ENCODE results near the gene EDAR.

EDAR gene

GRCh38 chr2:108906403-108907077, 82.5 kb downstream of the EDAR start:
- no peak for DNase-seq

DNA sequence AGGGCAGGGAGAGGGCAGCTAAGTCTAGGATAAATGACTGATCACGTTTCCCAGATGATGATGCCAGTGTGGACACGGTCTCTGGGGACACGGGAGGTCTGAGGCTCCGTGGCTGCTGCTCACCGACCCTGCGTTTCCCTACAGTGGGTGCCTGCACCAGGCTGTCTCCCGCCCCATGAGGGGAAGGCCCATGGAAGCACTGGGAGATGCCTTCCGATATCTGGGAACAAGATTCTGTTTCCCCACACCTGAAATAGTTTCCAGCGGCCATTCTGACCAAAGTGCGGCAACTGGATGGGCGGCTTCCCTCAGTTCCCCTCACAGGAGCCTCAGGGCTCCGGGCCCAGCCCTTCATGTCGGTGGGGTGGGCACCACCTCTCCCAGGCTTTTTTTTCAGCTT, 83.1 kb downstream of the EDAR start:
- DNase-seq, result no peak

- no peak for DNase-seq
Observed at GRCh38 chr2:108905176-108905575, 83.8 kb downstream of the EDAR start.

GRCh38 chr2:108904680-108905079, 84.3 kb downstream of the EDAR start:
- DNase-seq, result no peak

DNA sequence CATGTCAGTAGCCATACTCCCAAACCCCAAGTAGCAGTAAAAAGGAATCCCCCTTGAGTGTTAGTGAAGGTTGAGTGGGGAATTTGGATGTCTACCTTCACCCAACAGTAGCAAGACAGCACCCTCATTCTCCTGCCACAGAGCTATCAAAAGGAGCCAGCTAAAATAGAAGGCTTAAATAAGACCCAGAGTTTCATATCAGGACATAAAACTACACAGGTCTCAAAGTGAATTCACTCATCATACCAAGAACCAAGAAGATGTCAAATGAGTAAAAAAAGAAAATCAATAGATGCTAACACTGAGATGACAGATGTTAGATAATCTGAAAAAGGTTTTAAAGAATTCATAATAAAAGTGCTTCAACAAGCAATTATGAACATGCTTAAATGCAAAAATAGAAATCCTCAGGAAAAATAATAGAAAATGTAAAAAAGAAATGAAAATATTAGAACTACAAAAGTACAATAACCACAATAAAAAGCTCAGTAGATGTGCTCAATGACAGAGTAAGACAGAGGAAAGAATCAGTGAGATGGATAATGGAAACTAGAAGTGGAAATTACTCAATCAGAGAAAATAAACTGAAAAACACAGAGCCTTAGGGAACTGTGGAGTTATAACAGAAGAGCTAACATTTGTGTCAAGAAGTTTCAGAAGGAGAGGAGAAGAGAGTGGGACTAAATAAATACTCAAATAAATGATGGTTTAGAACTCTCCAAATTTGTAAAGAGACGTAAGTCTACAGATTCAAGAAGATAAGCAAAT, 90.5 kb downstream of the EDAR start:
- DNase-seq, result no peak

GRCh38 chr2:108896741-108897140, 92.3 kb downstream of the EDAR start:
- DNase-seq, result no peak

DNA sequence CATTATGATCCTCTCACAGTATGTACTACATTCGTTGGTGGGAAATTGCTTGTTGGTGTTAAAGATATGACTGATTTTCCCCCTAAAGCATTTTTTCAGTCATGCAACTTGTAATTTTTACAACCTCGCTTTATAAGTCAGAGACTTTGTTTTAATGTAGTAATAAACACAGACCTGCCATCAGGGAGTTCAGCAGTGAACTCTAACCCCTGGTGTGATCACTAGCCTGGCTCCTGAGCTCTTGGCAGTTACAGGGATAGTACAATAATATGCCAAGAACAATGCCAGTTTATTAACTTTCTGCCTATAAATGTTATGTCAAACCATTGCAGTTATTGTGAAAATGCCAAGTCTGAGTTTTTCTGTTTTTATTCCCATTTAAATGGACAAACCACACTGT, 93.8 kb downstream of the EDAR start:
- no peak for DNase-seq

- DNase-seq, result no peak
Observed at GRCh38 chr2:108894766-108895165, 94.3 kb downstream of the EDAR start.

DNA sequence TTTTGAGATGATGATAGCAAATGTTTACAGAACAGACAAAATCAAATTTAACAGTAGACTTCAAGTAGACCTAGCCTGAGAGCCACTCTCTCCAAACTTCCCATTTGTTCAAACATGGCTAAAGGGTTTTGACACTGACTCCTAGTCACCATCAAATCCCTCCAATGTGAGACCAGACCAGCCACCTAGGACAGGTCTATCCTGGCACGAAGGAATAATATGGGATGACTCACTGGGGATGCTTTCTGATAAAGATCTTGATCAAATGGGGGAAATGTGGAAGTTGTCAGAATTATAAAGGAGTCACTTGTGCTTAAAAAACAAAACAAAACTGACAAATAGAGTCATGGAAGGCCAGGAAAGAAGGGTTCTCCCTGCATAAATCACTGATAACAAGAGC, 95.7 kb downstream of the EDAR start:
- DNase-seq, result no peak

DNA sequence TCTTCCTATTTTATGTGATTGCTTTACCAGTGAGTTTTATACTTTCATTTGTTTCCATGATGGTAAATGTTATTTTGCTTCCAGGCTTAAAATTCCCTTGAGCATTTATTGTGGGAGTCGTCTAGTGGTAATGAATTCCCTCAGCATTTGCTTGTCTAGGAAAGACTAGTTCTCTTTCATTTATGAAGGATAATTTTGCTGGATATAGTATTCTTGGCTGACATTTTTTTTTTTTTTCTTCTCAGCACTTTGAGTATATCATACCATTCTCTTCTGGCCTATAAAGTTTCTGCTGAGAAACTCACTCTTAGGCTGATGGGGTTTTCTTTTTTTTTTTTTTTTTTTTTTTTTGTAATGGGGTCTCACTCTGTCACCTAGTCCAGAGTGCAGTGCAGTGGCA, 99.1 kb downstream of the EDAR start:
- DNase-seq, result no peak

GRCh38 chr2:108884619-108885018, 104.4 kb downstream of the EDAR start:
- peak; percentile 68 to 77 for DNase-seq

DNA sequence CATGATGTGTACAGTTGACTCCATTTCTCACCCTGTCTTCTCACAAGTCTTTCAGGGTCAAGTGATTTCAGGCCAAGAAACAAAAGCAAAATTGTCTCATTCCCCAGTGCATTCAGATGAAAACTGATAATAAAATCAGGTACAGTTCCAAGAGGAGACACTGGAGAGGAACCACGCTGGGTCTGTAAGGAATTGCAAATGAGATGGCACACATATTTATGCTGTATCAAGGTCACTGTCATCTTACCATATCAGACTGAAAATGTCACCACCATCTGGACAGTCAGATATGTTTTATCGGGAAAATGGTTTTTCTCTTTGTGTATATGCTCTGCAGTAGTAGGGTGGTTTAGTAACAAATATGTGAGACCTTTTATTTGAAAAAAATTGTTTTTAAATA, 110.7 kb downstream of the EDAR start:
- no peak for DNase-seq

- no peak for DNase-seq
Observed at GRCh38 chr2:108877506-108877905, 111.5 kb downstream of the EDAR start.

- no peak for DNase-seq
Observed at GRCh38 chr2:108870069-108870644, 118.9 kb downstream of the EDAR start.

DNA sequence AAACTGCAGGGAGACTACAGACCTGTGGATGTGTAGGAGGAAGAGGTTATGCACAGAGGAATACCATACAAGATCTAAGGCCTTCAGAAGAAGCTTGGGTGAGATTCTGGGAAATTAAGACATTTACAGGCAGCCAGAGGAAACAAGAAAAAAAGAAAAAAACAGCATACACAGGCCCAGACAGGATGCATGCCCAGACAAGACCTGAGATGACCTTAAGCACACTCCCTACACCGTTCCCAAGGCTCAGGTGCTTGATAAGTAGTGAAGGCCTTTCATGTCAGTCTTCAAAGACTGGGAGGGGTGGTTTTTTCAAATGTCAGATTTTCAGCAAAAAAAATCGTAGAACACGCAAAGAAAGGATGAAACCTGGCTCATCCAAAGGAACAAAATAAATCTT, 119.5 kb downstream of the EDAR start:
- no peak for DNase-seq

- DNase-seq, result no peak
Observed at GRCh38 chr2:108868911-108869310, 120.1 kb downstream of the EDAR start.

GRCh38 chr2:108866041-108866440, 123.0 kb downstream of the EDAR start:
- no peak for DNase-seq

GRCh38 chr2:108858894-108859293, 130.1 kb downstream of the EDAR start:
- no peak for DNase-seq

DNA sequence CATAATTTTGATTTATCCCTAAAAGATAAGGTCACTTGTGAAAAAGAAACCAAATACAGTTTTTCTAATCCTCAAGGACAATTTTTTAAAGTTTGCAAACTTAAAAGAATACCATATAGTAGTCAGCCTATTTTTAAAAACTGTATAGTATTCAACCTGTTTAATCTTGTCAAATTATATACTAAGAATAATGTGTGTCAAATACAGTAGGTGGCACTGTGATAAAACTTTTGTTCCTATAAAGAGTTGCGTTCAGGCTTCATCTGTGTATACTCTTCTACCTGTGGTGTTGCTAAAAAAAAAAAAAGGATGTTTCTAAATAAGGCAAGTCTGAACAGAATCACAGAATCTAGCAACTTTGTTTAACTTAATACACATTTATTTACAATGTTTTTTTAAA, 133.8 kb downstream of the EDAR start:
- DNase-seq, result no peak

DNA sequence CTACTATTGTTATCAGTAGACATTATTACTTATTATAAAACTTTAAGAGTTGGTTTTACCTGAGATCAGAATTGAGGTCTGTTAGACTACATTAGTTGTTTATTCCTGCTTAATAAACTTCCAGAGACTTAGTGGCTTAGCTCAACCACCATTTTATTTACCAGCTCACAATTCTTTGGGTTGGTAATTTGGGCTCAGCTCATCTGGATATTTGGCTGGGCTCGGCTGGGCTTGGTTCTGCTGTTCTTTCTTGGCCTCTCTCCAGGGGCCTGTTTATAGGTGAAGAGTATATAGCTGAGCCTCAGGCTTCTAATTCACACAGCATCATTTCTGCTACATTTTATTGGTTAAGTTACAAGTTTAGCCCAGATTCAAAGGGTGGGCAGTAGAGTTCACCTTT, 134.5 kb downstream of the EDAR start:
- no peak for DNase-seq

DNA sequence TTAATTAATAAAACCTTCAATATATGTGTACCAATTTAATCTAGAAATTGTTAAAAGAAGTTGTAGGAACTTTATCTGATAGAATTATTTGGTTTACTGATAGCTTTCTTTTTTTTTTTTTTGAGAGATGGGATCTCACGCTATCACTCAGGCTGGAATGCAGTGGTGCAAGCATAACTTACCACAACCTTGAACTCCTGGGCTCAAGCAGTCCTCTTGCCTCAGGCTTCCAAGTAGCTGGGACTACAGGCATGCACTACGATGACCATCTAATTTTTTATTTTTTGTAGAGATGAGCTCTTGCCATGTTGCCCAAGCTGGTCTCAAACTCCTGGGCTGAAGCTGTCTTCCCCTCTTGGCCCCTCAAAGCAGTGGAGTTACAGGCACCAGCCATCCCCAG, 135.6 kb downstream of the EDAR start:
- no peak for DNase-seq

GRCh38 chr2:108852375-108852774, 136.6 kb downstream of the EDAR start:
- no peak for DNase-seq

- DNase-seq, result no peak
Observed at GRCh38 chr2:108847000-108847399, 142.0 kb downstream of the EDAR start.

DNA sequence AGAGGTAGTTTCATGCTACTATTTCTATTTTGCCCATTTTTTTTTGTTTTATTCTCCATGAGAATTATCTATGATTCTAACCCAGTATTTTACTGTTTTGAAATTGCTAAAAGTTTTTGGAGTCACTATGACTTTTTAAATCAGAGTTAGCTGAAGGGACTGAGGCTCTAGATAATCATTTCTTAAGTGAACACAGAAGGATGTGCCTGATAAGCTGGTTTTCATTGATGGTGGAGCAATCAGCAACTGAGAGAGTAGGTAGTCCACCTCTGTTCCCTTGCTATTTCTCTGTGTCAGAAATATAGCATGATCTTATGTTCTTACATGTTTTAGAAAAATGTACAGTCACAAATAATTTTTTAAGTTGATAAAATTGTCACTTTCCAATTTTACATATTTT, 143.1 kb downstream of the EDAR start:
- no peak for DNase-seq

All from SHP77 (cell line).